ENCODE measurements around the gene R3HDM1. TPM values are rescaled to one million over a fixed set of nuclear protein-coding genes. Genes with fewer than 3 reads are reported as not detected.

Gene R3HDM1
- total RNA-seq, 4 donors from 2014 or later, result 15.9 to 27.9 (median 22.8) TPM

DNA sequence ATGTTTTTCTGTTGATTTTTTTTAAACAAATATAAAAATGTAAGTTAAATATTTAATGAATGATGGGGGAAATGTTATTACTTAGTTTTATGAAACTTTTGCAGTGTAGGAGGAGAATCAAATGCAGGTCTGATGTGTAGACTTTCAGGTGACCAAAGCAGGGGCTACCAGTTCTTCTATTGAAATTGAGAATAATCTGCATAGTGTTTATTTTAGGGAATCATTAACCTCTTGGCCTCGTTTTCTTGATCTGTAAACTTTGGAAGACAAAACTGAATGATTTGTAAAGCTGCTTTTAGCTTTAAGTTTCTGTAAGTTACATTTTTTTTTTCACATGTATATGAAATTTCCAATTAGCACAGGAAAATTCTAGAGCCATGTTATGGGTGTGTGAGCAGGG, 99.2 kb downstream of the R3HDM1 start:
- H3K4me3 ChIP-seq, result no peak overlapping the region
- 88 to 90% methylated on average over 1 of the region's 1 CpG for WGBS, 2 donors (ENCODE audit: low coverage in 1 of 2)
- H3K9me3 ChIP-seq, result no peaks in the 10 kb centered on the region
- H3K27me3 ChIP-seq, result no peaks in the 10 kb centered on the region
- peaks cover 0 to 26% of the 10 kb centered on the region in 2 donors for H3K36me3 ChIP-seq
- no peak for ATAC-seq
- TF ChIP-seq POLR2AphosphoS5 (IDR thresholded peaks at IDR 0.05) (no peak), EP300 (IDR thresholded peaks at IDR 0.05) (no peak), POLR2A (IDR thresholded peaks at IDR 0.05) (no peak)
- TF ChIP-seq, protein P1, sequence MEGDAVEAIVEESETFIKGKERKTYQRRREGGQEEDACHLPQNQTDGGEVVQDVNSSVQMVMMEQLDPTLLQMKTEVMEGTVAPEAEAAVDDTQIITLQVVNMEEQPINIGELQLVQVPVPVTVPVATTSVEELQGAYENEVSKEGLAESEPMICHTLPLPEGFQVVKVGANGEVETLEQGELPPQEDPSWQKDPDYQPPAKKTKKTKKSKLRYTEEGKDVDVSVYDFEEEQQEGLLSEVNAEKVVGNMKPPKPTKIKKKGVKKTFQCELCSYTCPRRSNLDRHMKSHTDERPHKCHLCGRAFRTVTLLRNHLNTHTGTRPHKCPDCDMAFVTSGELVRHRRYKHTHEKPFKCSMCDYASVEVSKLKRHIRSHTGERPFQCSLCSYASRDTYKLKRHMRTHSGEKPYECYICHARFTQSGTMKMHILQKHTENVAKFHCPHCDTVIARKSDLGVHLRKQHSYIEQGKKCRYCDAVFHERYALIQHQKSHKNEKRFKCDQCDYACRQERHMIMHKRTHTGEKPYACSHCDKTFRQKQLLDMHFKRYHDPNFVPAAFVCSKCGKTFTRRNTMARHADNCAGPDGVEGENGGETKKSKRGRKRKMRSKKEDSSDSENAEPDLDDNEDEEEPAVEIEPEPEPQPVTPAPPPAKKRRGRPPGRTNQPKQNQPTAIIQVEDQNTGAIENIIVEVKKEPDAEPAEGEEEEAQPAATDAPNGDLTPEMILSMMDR (IDR thresholded peaks at IDR 0.05), result no peak
- no peaks in the 10 kb centered on the region for H3K4me1 ChIP-seq
- H3K27ac ChIP-seq, result no peak overlapping the region

DNA sequence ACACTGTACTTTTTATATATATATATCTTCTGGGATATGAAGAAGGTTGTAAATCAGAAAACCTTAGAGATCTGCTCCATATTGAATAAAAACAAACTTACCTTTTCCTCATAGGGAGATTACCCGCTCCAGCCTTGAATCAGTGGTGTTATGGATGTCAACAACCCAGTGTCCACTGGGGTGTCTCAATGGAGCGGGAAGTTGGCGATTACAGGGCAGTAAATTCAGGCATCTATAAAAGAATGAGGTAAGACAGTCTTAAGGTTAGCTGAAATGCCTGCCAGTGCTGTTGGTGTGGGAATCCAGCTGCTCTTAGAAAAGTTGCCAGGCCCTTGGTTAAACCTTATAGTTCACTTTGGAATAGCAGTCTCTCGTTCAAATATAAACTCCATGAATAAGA, 102.3 kb downstream of the R3HDM1 start:
- Histone ChIP-seq H3K4me1 (no peaks in the 10 kb centered on the region), H3K9me3 (no peaks in the 10 kb centered on the region), H3K4me3 (no peak overlapping the region), H3K36me3 (peaks cover 0 to 47% of the 10 kb centered on the region in 2 donors), H3K27me3 (no peaks in the 10 kb centered on the region), H3K27ac (no peak overlapping the region)
- ATAC-seq, result no peak
- TF ChIP-seq EP300 (IDR thresholded peaks at IDR 0.05), result no peak
- WGBS, 2 donors (ENCODE audit: low coverage in 1 of 2), result 89 to 93% methylated on average over 4 of the region's 4 CpGs

DNA sequence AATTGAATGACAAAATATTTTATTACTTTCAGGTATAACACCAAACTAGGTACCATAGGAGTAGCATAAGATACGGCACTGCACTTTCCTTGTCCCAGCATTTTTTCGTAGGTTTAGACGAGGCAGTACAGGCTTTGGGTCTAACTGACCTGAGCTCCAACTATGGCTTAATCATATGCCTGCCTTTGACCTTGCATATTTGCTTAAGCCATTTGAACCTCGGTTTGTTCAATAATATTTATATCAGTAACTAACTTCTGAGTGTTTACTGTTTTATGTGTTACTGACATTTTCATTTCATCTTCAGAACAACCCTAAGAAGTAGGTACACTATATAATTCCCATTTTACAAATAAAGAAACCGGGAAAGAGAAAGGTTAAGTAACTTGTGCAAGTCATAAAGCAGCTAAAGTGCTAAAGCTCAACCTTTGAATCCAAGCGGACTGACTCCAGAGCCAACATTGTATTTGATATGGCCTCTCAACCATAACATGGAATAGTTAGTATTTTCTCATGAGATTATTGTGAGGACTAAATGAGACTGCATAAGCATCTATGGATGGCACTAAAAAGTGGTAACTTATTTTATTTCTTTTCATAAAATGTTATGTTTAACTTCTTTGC, 104.0 kb downstream of the R3HDM1 start:
- Histone ChIP-seq H3K4me1 (no peaks in the 10 kb centered on the region), H3K27ac (no peak overlapping the region), H3K9me3 (no peaks in the 10 kb centered on the region), H3K4me3 (no peak overlapping the region), H3K36me3 (peaks cover 0 to 60% of the 10 kb centered on the region in 2 donors), H3K27me3 (no peaks in the 10 kb centered on the region)
- ATAC-seq, result no peak
- TF ChIP-seq EP300 (IDR thresholded peaks at IDR 0.05) (no peak), POLR2A (IDR thresholded peaks at IDR 0.05) (no peak), POLR2AphosphoS5 (IDR thresholded peaks at IDR 0.05) (no peak)
- TF ChIP-seq, protein P1 (IDR thresholded peaks at IDR 0.05), result no peak
- WGBS, 2 donors (ENCODE audit: low coverage in 1 of 2), result 71 to 82% methylated on average over 5 to 6 of the region's 6 CpGs

DNA sequence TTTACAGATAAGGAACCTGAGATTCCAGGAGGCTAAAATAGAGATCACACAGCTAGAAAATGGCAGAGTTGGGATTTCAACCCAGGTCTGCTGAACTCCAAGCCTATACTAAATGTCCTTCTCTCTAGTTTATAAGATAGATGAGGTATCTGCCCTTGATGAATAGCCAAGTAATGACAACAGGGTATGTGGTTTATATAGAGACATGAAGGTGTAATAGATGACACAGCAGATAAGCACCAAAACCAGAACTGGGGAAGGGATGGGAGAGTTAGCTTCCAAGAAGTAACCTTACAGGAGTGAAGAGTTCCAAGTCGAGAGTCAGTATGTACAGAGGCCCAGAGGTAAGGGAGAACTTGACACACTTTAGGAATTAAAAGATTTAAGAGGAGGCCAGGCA, 105.7 kb downstream of the R3HDM1 start:
- TF ChIP-seq, protein P1 (IDR thresholded peaks at IDR 0.05), result no peak
- TF ChIP-seq EP300 (IDR thresholded peaks at IDR 0.05), result no peak
- TF ChIP-seq POLR2AphosphoS5 (IDR thresholded peaks at IDR 0.05), result no peak
- no peak for TF ChIP-seq POLR2A (IDR thresholded peaks at IDR 0.05)
- no peak for ATAC-seq
- Histone ChIP-seq H3K4me1 (no peaks in the 10 kb centered on the region), H3K27ac (no peak overlapping the region), H3K27me3 (no peaks in the 10 kb centered on the region), H3K36me3 (peaks cover 0 to 64% of the 10 kb centered on the region in 2 donors), H3K4me3 (no peak overlapping the region), H3K9me3 (no peaks in the 10 kb centered on the region)
- WGBS, 2 donors (ENCODE audit: low coverage in 1 of 2), result 88% methylated on average over 1 of the region's 1 CpG

DNA sequence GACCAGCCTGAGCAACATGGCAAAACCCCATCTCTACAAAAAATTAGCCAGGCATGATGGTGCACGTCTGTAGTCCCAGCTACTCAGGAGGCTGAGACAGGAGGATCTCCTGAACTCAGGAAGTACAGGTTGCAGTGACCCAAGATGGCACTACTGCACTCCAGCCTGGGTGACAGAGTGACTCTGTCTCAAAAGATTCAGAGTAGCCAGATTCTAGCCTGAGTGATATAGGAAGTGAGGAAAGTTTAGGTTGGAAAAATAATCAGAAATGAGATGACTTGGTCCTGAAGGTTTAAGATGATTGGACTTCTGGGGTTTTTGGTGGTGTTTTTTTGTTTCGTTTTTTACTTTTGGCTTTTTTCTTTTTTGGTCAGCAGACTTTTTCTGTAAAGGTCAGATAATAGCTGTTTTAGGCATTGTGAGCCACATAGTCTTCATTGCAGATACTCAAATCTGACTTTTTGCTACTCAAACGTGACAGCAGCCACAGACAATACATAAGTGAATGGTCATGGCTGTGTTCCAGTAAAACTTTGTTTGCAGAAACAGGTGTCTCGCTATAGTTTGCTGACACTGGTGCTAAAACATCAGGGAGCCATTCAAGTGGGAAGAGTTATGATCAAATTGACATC, 106.3 kb downstream of the R3HDM1 start:
- 70 to 90% methylated on average over 2 to 4 of the region's 4 CpGs for WGBS, 2 donors (ENCODE audit: low coverage in 1 of 2)
- ATAC-seq, result no peak
- no peak overlapping the region for H3K4me3 ChIP-seq
- peaks cover 0 to 60% of the 10 kb centered on the region in 2 donors for H3K36me3 ChIP-seq
- H3K4me1 ChIP-seq, result no peaks in the 10 kb centered on the region
- no peaks in the 10 kb centered on the region for H3K9me3 ChIP-seq
- H3K27me3 ChIP-seq, result no peaks in the 10 kb centered on the region
- TF ChIP-seq POLR2AphosphoS5 (IDR thresholded peaks at IDR 0.05) (no peak), EP300 (IDR thresholded peaks at IDR 0.05) (no peak), POLR2A (IDR thresholded peaks at IDR 0.05) (no peak)
- no peak overlapping the region for H3K27ac ChIP-seq

DNA sequence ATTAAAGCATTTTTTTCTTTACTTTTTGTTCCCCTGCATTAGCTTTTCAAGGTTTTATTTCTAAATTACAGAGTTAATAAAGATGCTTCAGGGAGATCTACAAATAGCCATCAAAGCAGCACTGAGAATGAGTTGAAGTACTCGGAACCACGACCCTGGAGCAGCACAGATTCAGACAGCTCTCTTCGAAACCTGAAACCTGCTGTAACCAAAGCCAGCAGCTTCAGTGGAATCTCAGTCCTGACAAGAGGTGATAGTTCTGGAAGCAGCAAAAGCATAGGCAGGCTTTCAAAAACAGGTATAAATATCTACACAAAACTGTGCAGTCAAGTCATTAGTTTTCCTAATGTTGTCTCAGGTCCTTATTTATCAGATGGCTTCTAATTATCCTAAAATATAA, 107.5 kb downstream of the R3HDM1 start:
- no peak overlapping the region for H3K4me3 ChIP-seq
- H3K36me3 ChIP-seq, result peaks cover 0 to 60% of the 10 kb centered on the region in 2 donors
- H3K27me3 ChIP-seq, result no peaks in the 10 kb centered on the region
- no peaks in the 10 kb centered on the region for H3K4me1 ChIP-seq
- H3K9me3 ChIP-seq, result no peaks in the 10 kb centered on the region
- TF ChIP-seq POLR2A (IDR thresholded peaks at IDR 0.05) (no peak), POLR2AphosphoS5 (IDR thresholded peaks at IDR 0.05) (no peak), EP300 (IDR thresholded peaks at IDR 0.05) (no peak)
- TF ChIP-seq, protein P1 (IDR thresholded peaks at IDR 0.05), result no peak
- no peak for ATAC-seq
- H3K27ac ChIP-seq, result no peak overlapping the region
- WGBS, 2 donors (ENCODE audit: low coverage in 1 of 2), result 70 to 75% methylated on average over 2 to 3 of the region's 3 CpGs

All from gastroesophageal sphincter (tissue), 4 donors.